RPMI8226 (cell line): ENCODE results near the gene GTPBP6.
"Not testable (repeated sequence)": the region's sequence is repeated elsewhere in the genome, so short reads cannot be mapped to it uniquely, and the experiment has no call there.

ENCODE experiments used
- DNase-seq: peaks from one replicate; pipeline ENCODE4 v3.0.0-alpha.2; 2015

The GTPBP6 gene

DNA sequence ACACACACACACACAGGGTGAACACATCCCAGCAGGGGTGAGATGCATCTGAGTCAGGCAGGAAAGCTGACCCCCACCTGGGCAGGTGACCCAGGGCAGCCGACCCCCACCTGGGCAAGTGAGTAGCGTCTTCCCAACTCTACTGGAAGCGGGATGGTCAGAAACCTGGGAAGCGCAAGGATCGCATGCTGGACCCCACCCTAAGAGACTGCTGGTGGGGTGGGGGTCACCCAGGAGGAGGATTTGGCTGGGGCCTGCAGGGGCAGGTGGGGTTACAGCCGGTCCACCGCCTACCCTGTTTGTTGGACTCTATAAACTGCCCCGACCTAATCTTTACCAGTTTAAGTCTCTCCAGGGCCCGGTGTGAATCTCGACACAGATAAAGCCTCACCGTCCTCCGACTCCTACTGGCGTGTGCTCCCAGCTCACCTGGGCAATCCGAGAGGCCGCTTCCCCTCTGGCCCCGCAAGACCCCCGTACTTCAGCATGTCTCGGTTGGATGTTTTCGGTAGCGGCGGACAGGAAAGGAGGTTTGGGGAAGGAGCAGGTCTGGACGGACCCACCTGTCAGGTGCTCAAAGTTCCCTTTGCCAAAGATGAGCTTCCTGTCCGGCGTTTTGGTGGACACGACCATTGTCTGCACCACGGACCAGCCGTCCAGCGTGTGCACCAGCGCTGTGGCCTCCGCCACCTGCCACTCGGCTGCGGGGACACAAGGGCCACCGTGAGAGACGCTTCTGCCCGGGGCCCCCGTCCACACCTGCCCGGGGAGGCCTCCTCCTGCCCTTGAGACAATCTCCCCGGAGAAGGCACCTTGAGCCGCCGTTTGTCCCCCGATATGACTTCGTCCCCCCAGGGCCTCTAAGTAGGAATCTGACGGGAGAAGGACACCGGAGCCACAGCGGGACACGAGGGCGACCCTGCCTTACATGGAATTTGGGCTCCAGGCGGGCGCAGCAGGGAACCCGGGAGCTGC is 2.0 kb downstream of the GTPBP6 start:
- no peak for DNase-seq

DNA sequence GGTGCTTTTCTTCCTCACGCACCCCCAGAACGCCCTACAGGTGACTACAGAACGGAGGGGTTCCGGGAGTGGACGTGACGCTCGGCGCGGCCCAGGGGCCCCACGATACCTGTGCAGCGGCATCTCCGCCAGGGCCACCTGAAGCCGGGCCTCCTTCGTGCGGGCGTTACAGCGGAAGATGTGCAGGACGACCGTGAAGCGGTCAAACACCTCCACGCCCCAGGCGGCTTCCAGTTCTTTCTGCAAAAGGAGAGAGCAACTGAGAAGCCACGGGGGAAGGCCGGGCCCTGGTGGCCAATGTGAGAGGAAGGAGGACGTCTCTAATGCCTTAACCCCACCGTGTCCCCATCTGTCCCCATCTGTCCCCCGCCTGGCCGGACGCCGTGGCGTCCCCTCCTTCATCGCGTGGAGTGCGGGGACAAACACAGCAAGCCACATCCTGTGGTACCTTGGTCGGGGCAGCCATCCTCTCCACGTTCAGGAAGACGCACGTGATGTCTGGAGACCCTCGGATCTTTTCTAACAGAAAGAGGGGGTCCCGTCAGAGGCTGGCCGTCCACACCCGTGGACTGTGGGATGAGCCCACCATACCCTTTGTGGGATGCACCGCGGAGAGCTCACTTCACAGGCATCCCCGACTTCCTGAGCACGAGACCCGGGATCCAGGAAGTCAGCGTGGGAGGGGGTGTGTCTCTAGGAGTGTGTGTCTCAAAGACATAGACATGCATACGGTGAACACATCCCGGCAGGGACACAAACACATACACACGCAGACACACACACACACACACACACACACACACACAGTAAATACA is 3.6 kb downstream of the GTPBP6 start:
- no peak for DNase-seq

GRCh38 chrX:314049-314448 is 4.5 kb downstream of the GTPBP6 start:
- DNase-seq = no peak

- DNase-seq = no peak
Measured at GRCh38 chrX:313546-313945, 5.0 kb downstream of the GTPBP6 start.

DNA sequence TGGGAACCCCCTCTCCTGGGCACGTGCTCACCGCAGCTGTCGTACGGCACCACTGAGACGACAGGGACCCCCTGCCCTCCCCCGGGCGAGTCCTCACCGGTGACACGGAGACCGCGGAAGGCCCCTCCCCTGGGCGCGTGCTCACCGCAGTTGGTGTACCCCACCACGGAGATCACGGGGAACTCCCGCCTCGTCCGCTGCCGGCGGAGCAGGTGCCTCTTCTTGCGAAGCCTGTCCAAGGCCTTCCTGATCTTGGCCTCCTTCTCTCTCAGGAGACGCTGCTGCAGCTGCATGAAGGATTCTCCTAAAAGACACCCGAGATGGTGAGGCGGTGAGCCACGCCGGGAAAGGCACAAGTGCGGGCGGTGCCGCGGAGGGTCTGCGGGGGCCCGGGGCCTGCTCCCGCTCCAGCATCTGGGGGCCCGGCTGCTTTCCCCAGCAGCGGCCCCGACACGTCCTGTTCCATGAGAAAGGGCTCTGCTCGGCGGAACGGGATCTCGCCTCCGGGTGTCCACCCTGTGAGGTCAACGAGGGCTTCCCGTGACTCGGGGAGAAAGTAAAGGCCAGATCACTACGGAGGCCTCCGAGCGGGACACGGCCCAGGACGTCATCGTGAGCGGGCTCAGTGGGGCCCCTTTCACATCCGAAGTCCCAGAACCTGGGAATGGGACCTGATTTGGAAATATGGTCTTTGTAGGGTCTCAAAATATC is 5.8 kb downstream of the GTPBP6 start:
- no peak for DNase-seq

DNA sequence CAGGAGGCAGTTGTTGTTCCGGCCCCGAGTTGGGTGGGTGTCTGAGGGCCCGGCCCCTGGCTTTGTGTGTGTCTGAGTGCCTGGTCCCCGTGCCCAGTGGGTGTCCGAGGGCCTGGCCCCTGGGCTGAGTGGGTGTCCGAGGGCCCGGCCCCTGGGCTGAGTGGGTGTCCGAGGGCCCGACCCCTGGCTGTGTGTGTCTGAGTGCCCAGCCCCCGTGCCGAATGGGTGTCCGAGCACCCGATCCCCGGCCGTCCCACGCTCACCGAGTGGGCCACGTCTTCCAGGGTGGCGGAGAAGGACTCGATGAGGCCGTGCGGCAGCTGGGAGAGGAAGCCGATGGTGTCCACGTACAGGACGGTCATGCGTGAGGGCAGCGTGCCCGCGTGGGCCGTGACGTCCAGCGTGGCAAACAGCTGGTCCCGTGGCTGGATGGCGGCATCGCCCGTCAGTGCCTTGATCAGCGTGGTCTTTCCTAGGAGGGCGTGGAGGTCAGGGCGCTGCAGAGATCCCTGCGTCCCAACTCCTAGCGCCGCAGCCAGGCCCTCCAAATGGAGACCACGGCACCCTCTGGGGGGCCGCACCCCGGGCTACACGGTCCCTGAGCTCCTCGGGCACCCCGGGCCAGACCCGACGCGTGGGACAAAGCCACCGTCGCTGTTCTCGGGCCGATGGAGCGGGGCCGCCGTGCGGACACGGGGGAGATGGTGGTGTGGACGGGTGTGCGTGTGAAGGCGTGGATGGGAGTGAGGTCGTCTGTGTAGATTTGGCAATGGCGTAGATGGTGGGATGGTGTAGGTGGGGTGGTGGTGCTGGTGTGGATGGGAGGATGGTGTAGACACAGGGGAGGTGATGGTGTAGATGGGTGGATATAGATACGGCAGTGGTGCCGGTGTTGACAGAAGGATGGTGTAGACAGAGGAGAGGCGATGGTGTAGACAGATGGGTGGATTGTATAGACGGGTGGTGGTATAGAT is 7.2 kb downstream of the GTPBP6 start:
- DNase-seq = no peak

- no peak for DNase-seq
Measured at GRCh38 chrX:310621-311155, 7.9 kb downstream of the GTPBP6 start.

GRCh38 chrX:308821-309520 is 9.6 kb downstream of the GTPBP6 start:
- DNase-seq = no peak

GRCh38 chrX:307261-308111 is 11.1 kb downstream of the GTPBP6 start:
- DNase-seq = no peak

- DNase-seq = not testable (repeated sequence)
Measured at GRCh38 chrX:306614-307251, 11.9 kb downstream of the GTPBP6 start.

- peak; percentile 40 for DNase-seq
Measured at GRCh38 chrX:305781-306613, 12.6 kb downstream of the GTPBP6 start.

DNA sequence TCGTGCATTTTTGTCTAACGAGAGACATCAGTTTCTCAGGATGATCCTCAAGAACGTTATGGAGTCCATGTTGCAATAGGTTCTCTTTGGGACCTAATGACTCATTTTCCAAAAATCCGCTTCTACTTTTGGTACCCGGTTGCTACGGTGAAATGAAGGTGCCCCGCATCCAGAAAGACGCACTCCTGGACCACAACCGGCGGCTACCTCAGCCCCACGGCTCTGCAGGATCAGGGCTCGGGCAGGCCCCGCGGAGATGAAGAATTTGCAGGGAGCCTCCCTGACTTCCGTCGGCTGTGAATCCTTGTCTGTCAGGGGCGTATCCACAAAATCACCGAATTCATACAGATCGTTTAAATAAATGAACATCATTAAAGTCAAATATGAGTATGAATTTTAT is 15.6 kb downstream of the GTPBP6 start:
- no peak for DNase-seq

- no peak for DNase-seq
Measured at GRCh38 chrX:300334-300733, 18.3 kb downstream of the GTPBP6 start.

DNA sequence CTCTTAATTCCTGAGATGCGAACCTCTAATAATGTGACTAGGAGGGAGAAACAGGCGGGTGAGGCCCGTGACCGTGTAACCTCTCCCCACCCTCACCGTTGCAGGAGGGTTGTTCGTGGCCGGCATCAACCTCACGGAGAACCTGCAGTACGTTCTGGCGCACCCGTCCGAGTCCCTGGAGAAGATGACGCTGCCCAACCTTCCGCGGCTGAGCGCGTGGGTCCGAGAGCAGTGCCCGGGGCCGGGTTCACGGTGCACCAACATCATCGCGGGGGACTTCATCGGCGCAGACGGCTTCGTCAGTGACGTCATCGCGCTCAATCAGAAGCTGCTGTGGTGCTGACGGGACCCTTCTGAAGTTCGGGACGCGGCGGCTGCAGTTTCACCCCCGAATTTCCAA is 19.6 kb downstream of the GTPBP6 start:
- no peak for DNase-seq

DNA sequence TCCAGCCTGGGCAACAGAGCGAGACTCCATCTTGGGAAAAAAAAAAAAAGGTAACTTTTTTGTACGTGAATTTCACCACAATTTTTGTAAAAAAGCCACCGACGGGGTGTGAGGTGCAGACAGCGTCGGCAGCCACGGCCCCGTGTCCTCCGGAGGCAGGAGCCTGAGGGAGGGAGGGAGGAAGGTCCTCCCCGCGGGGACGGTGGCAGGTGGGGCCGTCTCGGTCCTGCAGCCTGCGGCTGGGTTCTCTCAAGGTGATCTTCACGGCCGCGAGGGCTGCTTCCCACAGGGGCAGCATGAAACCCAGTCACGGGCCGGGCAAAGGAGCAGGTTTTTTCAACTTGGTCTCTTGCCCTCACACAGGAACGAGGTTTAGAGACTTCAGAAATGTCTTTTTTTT is 23.5 kb downstream of the GTPBP6 start:
- DNase-seq = no peak

DNA sequence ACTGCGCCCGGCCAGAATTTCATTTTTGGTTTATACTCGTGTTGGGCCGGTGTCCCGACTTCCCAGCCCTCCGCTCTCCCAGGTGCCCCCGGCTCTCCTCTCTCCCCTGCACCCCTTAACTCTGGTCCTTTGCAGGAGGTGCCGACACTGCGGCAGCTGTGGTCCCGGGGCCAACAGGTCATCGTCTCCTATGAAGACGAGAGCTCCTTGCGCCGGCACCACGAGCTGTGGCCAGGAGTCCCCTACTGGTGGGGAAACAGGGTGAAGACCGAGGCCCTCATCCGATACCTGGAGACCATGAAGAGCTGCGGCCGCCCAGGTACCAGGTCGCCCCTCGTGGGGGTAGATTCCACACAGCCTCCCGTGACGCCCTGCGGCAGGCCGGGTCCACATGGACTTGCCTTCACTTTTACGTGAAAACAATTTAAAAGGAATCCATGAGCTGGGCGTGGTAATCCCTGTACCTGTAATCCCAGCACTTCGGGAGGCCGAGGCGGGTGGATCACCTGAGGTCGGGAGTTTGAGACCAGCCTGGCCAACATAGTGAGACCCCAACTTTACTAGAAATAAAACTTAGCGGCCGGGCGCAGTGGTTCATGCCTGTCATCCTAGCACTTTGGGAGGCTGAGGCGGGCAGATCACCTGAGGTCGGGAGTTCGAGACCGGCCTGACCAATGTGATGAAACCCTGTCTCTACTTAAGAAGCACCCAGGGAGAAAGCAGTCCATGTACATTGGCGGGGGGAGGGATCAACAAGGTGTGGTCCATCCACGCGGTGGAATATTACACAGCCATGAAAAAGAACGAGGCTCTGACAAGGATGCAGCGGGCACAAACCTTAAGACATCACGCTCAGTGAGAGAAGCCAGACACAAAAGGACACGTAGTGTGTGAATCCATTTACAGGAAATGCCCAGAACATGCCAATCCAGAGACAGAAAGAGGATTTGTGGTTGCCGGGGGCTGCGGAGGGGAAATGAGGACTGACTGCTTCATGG is 25.4 kb downstream of the GTPBP6 start:
- no peak for DNase-seq

GRCh38 chrX:291411-291901 is 27.1 kb downstream of the GTPBP6 start:
- DNase-seq = no peak
